Activated CD4-positive, alpha-beta T cell treated with anti-CD3 and anti-CD28 coated beads, Interleukin-2, amount 50 U/mL, for 48 hours (primary cell): Measurements from ENCODE around the gene DPEP2.
"Not testable (repeated sequence)": the region's sequence is repeated elsewhere in the genome, so short reads cannot be mapped to it uniquely, and the experiment has no call there.

ENCODE experiments used
- DNase-seq, 2 experiments: peaks; one replicate each; pipeline ENCODE4 v3.0.0-alpha.2; 2020

The DPEP2 gene

DNA sequence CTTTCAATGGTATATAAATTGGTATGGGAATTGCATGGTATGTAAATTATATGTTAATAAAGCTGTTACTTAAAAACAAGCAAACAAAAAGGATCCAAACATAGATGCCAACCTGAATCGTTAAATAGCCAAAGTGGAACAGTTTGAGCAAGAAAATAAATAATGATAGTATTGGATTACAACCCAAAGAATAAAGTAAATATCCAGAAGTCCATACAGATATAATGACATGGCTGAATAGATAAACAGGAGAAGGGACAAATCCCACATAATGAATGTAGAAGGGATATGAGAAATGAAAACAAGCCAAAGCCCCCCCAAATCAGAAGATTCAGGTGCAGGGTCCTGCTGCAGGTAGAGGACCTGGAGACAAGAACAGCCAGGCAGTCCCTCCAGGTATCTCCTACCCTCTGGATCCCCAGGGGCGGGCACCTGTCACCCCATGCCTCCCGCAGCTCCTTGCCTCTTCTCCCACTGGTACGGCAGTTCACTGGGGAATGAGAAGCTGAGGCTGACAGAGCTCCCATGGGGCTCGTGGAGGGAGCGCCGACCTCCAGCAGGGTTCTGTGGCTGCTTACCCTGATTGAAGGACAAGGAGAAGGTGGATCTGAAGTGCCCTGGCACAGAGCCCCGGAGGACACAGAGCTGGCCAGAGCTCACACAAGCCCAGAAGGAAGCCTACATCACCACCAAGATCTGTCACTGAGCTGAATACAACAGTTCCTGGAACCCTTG is 45.5 kb downstream of the DPEP2 start:
- DNase-seq, result no peak

DNA sequence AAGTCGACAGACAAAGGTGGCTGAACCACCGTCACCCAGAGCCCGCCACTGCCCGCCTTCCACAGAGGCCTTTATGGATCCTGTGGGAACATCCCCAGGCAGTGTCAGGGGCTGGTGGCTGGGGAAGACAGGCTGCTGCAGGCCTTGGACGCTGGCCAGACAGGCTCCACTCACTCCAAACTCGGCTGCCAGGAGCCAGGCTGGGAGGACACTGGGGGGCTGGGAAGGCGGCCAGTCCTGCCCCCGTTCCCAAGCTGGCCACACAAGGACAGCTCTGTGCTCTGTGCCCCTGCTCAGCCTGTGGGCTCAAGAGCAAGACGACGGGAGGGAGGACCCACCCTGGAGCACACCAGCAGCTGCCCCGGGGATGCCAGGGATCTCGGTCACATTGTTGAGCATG is 47.8 kb downstream of the DPEP2 start:
- DNase-seq, result no peak

DNA sequence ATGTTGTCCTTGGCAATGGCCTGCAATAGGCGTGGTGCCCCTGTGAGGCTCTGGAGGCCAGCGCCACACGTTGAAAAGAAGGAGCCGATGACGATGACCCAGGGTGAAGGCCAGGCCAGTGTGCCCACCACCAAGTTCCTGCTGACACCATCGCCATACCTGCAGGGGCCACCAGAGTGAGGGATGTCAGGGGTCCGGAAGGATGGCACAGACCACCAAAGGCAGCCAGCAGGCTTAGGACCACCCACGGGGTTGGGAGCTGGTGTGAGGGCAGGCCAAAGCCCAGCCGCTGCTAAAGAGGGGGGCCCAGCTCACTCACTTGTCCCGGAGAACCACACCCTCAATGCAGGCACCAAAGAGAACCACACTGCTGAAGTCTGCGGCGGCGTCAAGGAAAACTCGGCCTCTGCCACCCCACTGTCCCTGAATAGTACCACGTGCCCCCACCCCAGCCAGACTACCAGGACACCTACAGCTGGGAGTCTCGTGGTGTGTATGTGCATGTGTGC is 48.9 kb downstream of the DPEP2 start:
- DNase-seq, result no peak

DNA sequence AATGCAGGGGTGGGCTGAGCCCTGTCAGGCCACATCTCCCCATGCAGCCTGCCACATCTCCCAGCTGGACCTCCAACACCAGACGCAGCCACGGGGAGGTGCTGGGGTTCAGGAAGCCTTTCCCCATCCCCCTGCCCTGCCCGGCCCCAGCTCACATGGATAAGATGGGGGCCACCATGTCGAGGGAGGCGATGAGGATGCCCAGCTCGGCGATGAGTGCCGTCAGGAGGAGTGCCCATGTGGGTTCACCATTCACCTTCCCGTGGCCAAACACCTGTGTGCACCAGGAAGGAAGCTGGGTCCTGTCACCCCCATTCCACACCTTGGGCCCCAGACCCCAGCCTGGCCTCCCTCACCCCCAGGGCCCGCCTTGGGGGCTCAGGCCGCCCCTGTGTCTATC is 49.6 kb downstream of the DPEP2 start:
- no peak for DNase-seq

DNA sequence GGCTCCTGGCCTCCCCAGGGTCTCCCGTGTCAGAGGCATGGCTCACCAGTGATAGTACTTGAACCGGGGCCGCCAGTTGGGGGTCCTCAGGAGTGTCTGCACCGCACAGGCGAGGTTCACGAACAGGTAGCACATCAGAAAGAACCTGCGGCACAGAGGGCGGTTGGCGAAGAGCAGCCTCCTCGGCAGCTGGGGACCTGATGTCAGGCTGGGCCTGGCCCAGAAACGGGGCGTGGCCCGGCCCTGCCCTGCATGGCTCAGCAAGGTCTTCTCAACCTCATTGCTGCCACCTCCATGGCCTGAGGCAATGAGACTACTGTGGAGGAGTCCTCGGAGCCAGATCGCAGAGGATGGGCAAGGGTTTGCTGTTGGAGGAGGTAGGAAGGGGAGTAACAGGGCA is 51.3 kb downstream of the DPEP2 start:
- no peak for DNase-seq

DNA sequence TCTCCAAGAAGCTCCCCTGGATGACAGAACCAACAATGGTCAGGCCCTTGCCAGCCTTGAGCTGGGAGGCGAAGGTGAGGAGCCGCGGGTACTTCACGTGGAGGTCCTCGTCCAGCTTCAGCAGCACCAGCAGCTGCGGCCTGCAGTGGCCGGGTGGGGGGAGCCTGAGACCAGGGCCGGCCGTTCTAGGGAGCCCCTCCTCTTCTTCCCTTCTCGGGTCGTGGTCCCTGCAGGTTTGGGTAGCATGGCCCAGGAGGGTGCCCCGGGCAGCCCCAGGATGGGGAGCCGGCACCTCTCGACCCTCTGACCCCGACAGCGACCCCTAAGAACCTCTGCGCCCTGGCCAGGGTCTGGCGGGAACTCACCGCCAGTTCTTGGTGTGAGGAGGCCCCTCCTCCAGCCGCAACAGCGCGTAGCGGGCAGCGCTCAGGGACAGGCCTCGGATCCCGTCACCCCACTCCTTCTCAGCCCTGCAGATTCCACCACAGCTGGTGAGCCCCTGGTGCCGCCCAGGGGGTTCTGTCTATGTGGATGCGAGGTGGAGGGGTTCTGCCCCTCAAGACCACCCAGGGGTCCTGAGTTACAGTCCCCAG is 52.2 kb downstream of the DPEP2 start:
- DNase-seq, result no peak

DNA sequence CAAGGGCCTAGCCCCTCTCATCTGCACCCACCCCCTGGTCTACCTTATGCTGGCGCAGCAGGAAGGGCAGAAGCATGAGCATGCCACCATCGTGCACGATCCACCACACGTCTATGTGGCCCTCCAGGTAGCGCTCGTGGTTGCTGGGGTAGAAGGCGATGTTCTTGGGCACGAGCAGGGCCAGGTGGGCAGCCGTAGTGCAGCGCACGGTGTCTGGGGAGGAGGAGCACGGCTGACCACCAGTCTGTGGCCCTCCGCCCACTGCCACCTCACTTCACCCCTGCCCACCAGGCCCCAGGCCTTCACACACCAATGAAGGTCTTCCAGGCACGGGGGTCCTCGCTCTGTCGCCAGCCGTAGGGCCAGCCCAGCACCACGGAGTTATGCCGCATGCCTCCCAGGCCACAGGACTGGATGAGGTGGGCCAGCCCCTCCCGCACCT is 53.1 kb downstream of the DPEP2 start:
- no peak for DNase-seq

DNA sequence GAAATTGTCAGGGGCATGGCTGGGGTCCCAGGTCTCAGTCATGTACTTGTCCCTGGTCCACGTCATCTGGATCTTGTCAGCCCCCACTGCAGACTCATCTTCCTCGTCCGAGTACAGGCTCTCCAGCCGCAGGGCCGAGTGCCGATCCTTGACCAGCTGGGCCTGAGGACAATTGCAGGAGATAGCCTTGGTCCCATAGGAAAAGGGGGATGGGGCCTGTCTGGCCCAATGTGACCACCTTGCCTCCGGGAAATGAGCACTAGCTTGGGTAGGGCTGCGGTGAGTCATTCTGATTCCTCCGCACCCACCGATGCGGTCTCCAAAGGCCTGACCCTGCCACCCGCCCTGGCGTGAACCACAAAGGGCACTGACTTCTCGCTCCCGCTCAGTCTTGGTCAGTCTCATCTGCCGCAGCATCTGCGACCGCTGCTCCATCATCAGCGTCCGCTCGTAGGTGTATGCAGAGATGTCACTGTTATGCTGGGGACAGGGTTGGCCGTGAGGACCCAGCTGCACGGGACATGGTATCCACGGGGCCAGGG is 53.8 kb downstream of the DPEP2 start:
- DNase-seq, result no peak

DNA sequence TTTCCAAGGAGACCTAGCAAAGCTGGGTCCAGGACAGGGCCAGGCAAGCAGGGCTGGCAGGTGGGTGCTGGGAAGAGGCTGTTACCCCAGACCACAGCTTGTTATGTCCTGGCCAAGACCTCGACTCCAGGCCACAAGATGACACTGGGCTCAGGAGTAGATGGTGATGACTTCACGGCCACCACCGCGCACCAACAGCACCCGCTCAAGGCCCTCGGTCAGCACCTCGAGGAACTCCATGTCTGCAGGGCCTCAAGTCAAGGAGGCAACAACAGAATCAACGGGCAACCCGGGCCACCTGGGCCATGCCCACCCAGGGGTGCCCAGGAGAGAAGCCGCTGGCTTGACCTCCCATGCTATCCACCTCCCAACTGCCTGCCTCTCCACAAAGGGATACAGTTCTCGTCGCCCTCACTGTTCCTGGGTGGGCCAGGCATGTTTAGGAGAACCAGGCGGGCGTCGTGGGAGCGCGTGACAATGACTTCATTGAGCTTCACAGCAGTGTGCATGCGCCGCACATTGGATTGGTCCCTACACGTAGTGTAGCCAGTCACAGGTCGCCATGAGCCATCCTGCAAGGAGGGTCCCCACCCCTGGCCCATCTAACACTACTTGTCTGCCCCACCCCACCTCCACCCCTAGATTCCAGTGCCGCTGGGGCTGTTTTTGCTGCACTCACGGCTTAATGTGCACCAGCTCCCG is 54.4 kb downstream of the DPEP2 start:
- no peak for DNase-seq

DNA sequence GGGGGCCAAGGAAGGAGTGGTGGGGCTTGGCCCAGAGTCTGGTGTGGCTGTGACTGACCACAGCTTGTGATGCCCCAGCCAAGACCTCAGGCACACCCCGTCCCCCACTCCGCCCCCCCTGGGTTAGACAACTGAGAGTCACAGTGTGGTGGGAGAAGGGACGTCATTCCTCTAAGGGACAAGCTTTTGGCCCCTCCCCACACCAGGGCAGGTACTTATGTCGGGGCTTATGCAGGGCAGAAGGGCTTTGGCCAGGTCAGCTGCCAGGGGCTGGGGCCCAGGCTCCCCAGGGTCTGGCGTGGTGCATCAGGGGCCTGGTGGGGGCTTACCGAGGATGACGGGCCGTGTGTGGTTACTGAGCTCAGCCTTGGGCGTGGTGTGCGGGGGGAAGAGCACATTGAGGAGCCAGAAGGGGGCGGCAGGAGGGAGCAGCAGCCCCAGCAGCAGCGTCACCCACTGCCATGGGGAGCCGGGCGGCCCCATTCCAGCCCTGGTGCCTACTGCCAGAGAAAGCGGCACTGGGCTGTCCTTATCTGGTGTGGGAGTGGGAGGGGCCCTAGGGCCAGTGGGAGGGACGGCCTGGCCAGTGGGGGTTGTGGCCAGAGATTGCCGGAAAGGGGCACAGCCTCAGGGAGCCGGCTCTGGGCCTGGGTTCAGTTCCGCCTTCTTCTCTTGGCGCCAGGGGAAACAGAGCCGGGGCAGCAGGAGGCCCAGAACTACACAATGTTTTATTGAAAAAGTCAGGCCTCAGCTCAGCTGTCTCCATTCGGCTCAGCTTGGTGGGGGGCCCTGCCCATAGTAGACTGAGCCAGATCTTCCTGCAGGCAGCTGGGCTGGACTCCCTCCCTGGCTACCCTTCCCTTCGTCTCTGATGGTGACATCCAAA is 55.4 kb downstream of the DPEP2 start, which contains the start of gene LCAT:
Gene LCAT (minus strand): TSS at position 502 of the 886 bp plus-strand sequence. CDS start 19 bp downstream, at position 483.
- DNase-seq, result no peak

DNA sequence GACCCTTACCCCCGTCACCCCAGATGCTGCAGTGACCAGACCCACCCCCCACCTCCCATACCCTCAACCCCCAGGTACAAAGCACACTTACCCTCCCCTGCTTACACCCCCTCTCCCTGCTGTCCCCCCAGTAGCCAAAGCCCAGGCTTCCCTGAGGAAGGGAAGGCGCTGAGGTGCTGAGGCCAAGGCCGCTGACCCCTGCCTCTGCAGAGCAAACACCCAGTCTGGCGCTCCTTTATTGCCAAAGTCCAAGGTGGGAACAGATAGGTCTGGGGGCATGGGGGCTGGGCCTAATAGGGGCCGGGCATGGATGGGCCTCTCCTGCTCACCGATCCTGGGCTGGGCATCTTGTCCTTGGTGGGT is 56.0 kb downstream of the DPEP2 start:
- no peak for DNase-seq

DNA sequence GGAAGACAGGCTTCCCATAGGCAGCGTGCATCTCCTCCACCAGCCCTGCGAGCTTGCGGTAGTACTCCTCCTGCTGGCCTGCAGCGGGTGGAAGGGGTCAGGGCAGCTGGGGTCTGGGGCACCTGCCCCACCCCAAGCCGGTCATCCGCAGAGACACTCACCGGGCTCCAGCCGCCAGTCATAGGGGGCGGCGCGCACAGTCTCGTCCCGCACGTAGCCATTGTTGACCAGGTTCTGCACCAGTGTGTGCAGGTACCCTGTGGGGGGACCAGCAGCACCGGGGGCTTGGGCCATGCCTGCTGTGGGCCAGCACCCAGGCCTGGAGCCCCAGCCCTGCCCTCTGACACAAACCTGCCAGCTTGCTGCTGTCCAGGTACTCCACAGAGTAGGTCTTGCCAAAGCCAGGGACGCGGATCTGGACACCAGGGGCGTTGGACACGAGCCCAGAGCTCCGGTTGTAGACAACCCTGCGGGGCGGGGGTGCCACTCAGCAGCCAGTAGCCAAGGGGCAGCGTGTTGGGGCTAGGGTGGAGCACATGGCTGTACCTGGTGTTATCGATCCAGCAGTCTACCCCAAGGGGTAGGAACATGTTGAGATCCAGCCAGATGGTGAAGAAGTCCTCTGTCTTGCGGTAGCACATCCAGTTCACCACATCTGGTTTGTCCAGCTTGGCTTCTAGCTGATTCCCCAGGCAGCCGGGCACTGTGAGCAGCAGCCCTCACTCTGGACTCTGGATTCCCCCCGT is 56.6 kb downstream of the DPEP2 start:
- DNase-seq, result no peak

DNA sequence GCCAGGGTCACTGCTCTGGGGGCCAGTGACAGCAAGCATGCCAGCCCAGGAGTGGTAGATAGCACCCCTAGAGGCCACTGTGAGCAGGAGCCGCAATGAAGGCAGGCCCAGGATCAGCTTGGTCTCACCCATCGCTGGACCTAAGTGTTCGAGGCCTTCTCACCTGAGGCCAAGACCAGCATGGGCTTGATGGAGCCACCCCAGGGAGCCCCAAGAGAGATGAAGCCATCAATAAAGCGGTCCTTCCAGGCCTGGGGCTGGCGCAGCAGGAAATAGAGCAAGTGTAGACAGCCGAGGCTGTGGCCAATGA is 57.1 kb downstream of the DPEP2 start:
- DNase-seq, result peak; percentile 52 to 58

DNA sequence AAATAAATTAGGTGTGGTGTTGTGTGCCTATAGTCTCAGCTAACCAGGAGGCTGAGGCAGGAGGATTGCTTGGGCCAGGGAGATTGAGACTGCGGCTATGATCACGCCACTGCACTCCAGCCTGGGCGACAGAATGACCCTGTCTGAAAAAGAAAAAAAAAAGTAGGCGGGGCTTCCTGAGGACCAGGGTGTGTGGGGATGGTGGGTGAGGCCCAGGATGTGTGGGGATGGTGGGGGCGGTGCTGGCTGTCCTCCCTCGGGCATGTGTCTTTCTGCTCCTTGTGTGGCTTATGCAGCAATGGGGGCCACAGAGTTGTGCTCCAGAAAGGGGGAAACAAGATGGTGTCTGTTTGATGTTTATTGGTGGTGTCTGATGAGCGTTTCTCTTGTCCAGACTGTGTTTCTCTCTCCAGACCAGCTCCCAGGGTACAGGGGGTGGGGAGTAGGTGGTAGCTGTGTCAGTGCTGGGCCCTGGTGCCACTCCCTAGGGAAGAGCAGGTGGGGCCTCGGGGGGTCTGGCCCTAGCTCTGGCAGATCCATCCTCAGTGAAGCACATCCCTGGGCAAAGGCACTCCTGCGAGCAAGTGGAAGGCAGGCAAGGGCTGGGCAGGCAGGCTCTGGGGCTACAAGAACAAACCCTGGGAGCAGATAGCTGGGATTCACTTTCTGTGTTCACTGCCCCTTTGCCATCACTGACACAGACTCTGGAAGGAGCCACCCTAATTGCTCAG is 57.6 kb downstream of the DPEP2 start:
- no peak for DNase-seq

DNA sequence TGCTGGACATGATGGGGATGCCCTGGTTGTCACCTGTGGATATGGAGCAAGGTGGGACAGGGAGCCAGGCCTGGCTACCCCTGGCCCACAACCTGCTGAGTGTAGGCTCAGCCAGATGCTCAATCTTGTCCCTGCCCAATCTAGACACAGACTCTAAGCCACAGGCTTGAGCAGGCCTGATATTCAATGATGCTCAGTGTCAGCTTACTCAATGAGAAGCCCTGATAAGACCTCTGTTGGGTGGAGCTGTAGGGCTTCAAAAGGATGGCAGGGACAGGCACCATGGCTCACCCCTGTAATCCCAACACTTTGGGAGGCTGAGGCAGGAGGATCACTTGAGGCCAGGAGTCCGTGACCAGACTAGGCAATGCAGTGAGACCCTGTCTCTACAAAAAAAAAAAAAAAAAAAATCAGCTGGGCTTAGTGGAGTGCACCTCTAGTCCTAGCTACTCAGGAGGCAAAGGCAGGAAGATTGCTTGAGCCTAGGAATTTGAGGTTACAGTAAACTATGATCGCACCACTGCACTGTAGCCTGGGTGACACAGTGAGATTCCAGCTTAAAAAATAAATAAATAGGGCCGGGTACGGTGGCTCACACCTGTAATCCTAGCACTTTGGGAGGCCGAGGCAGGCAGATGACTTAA is 58.7 kb downstream of the DPEP2 start:
- DNase-seq, result no peak

DNA sequence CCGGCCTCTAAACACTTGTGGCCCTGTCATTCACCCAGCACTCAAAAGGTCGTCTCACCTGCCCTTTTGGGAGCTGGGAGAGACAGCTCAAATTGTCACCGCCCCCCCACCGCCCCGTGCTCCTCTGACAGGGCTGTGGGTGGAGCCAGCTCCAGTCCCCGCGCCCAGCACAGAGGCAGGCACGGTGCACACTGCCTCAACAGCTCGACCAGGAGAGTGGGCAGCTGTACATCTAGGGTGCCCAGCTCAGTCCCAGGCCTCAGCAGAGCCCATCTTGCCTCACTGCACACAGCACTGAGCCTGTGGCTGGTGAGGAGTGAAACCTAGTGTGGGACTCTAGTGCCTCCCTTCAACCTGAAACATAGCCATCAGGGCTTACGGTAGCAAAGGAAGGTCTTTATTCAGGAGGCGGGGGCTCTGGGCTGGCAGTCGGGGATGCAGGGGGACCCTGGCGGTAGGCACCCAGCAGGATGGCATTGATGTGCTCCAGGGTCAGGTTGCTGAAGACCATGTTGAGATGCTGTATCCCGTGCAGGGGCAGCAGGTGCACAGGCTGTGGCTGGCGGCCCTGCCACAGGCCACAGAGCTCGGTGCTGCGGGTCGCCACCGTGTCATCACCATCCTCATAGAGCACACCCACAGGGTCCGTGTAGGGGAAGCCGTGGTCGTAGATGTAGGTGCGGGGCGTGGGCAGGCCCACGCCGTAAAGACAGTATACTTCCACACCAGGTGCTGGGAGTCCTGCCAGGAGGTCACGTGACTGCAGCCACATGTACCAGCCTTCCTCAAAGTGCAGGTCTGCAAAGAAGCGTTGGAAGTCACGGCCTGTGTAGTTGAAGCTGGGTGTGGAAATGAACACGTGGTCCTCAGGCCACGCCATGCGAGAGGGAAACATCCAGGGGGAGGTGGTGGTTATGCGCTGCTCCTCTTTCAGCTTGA is 59.5 kb downstream of the DPEP2 start:
- DNase-seq, result peak; percentile 60 to 69

DNA sequence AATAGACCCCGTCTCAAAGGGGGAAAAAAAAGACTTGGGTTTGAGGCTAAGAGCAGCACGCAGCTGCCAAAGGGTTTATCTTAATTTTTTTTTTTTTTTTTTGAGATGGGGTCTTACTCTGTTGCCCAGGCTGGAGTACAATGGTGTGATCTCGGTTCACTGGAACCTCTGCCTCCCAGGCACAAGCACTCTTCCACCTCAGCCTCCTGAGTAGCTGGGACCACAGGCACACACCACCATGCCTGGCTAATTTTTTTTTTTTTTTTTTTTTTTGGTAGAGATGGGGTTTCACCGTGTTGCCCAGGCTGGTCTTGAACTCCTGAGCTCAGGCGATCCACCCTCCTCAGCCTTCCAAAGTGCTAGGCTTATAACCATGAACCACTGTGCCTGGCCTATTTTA is 61.6 kb downstream of the DPEP2 start:
- DNase-seq, result not testable (repeated sequence)
